PC-3 (cell line): ENCODE measurements around the gene DNAH17.

Experiments
- EZH2 ChIP-seq: fragments of 300-600 bp; sonication (generic); IDR thresholded peaks from one replicate; pipeline ENCODE4 v1.6.1; 2017; ENCODE audit warnings: antibody characterized with exemption, mild to moderate bottlenecking, low read length; ENCODE audit not compliant: unreplicated experiment
- EZH2phosphoT487 ChIP-seq: fragments of 300-600 bp; sonication (generic); IDR thresholded peaks from 2 replicates; pipeline ENCODE4 v1.6.1; 2018; ENCODE audit warnings: mild to moderate bottlenecking, antibody characterized with exemption, low read length, borderline replicate concordance
- TF ChIP-seq, protein P1 (sequence below): fragments of 300-600 bp; sonication (generic); conservative IDR thresholded peaks from 2 replicates; pipeline ENCODE4 v1.5.1; 2017; ENCODE audit warnings: antibody characterized with exemption, low read depth, mild to moderate bottlenecking, low read length

DNA sequence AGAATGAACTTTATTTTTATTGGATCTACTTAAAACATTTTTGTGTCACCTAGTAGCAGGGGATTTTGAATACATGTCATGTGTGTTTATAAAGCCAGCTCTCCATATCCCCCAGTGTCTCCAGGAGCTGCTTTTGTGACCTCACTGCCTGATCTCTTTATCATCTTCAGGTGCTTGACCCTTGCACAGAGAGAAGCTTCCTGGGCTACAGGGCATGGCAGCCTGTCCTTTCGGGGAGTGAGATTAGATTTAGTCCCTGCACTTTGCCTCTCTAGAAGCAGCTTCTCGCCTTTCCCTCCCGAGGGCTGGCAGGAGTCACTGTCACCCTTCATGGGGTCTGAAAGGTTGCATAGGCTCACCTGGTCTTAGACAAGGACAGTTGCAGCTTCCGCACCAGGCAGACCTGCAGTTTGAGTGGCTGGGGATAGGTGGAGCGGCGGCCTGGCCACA is 156.1 kb downstream of the DNAH17 start:
- TF ChIP-seq EZH2 (no peak), EZH2phosphoT487 (no peak)
- TF ChIP-seq, protein P1, sequence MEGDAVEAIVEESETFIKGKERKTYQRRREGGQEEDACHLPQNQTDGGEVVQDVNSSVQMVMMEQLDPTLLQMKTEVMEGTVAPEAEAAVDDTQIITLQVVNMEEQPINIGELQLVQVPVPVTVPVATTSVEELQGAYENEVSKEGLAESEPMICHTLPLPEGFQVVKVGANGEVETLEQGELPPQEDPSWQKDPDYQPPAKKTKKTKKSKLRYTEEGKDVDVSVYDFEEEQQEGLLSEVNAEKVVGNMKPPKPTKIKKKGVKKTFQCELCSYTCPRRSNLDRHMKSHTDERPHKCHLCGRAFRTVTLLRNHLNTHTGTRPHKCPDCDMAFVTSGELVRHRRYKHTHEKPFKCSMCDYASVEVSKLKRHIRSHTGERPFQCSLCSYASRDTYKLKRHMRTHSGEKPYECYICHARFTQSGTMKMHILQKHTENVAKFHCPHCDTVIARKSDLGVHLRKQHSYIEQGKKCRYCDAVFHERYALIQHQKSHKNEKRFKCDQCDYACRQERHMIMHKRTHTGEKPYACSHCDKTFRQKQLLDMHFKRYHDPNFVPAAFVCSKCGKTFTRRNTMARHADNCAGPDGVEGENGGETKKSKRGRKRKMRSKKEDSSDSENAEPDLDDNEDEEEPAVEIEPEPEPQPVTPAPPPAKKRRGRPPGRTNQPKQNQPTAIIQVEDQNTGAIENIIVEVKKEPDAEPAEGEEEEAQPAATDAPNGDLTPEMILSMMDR = no peak
